22Rv1 (cell line): Measurements from ENCODE around the gene HOXB4.

ENCODE experiments used
- CTCF ChIP-seq: fragments of 450-650 bp; IDR thresholded peaks from 2 replicates; pipeline ENCODE4 v1.5.1; 2017; ENCODE audit warnings: mild to moderate bottlenecking
- ZFX ChIP-seq: fragments of 450-650 bp; IDR thresholded peaks from 2 replicates; pipeline ENCODE4 v1.6.1; 2017; ENCODE audit warnings: antibody characterized with exemption, borderline replicate concordance

GRCh38 chr17:48529683-48530009 is 48.5 kb downstream of the HOXB4 start:
- TF ChIP-seq CTCF (no peak), ZFX (no peak)
